NCI-H510A treated with DMSO at 0.1 percent for 48 hours (cell line): Measurements from ENCODE around the gene PSMF1.

Source experiments
- DNase-seq: peaks from one replicate; lab custom pipeline; 2025; lab: John Stamatoyannopoulos, UW

Gene PSMF1

GRCh38 chr20:1190847-1191246 is 72.4 kb downstream of the PSMF1 start:
- DNase-seq, result no peak

GRCh38 chr20:1191299-1191698 is 72.9 kb downstream of the PSMF1 start:
- DNase-seq, result no peak

GRCh38 chr20:1195226-1195625 is 76.8 kb downstream of the PSMF1 start:
- DNase-seq, result no peak

DNA sequence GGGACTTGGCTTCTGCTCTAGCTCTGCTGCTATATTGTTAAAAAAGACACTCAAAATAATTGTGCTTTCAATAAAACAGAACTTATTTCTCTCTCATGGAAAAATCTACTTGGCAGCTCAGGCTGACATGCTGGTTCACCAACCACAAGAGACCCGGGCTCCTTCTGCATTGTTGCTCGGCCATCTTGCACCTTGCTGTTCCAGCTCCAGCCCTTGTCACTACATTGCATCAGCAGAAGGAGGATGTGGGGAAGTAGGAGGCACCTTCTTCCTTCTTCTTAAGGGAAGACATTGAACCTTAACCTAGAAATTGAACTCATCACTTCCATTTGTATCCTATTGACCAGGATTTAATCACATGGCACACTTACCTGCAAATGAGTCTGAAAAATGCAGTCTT is 78.2 kb downstream of the PSMF1 start:
- DNase-seq, result no peak

DNA sequence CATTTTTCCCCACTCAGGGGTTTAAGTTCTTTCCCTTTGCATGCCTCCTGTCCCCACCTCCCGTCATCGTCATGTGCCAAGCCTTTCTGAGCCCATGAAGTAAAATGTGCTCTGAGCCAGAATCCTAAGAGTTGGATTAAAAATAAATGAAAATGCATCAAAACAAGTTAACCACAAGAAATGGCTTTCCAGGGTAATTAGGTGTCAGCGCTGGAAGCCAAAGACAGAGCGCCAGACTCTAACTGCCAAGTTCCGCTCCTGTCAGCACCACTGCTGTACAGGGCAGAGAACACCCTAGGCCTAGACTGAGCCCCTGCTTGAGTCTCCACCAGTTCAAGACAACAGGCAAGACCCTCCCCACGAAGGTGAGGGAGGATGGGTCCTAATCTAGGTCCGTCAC is 79.4 kb downstream of the PSMF1 start:
- DNase-seq, result no peak

- DNase-seq, result no peak
Measured at GRCh38 chr20:1198751-1199150, 80.3 kb downstream of the PSMF1 start.

- DNase-seq, result no peak
Measured at GRCh38 chr20:1199212-1199873, 80.9 kb downstream of the PSMF1 start.

- DNase-seq, result no peak
Measured at GRCh38 chr20:1199964-1200363, 81.6 kb downstream of the PSMF1 start.

DNA sequence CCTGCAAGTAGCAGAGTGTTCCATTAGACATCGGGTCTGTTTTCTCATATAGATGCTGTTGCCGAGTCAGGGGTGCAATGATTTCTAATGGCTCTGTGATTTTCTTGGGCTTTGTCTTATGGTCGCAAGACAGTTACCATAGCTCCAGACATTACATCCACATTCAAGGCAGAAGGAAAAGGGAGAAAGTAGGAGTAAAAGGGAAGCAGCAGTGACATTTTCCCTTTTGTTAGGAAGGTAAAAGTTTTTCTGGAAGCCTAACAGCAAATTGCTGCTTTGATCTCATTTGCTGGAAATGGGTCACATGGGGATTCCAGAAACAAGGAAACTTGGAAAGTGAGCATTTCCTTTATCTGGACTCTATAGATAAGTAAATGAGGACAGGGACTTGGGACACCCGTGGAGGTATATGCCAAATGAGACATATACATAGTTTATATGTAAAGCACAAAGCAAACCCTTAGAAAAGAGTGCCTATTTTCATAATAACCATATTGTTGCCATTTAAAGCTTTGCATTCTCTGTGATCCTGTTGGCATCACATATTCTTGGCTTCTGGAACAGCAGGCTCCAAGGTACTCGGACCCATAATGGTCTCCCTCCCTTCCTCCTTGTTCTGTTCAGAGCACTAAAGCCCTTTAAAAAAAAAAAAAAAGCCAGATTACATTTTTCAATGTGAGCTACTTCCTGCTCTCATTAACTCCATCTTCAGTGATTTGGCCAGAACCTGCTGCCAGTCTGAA is 84.5 kb downstream of the PSMF1 start, which contains the start of gene C20orf202:
Gene C20orf202 (plus strand): TSS at position 693 of the 743 bp plus-strand sequence. CDS start 132 bp downstream, outside the sequence.
- no peak for DNase-seq

GRCh38 chr20:1203630-1204029 is 85.2 kb downstream of the PSMF1 start:
- no peak for DNase-seq

DNA sequence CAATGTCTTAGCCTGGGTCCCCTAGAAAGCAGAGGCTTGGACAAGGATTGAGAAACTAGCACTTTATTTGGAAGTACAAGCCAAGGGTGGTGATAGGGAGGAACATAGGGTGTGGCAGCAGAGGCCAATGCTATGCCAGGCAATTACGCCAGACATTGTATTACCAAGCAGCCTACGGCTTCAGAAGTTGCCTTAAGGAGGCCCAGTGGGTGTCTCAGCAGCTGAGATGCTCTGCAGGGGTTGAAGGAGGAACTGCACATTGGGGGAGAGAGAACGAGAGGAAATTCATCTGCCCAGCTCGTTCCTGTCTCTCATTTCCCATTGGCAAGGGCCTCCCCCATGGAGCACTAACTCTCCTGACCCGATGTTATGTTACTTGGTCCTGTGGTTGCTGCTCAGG is 85.7 kb downstream of the PSMF1 start:
- no peak for DNase-seq

DNA sequence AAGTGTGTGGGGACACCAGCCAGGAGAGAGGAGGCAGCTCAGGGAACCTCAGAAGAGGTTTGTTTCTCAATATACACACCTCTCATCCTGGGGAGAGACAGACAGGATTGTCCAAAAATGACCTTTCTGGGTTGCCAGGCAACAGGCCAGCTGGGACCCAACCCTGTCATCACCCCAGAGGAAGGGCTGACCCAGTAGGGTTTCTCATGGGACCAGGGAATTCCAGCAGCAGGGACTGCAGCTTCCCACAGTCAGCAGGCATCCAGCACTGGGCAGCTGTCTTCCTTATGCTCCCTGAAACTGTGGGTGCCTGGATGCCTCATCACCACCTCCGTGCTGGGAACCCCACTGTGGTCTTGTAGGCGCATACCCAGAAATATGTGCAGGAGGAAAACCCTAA is 86.2 kb downstream of the PSMF1 start:
- no peak for DNase-seq

DNA sequence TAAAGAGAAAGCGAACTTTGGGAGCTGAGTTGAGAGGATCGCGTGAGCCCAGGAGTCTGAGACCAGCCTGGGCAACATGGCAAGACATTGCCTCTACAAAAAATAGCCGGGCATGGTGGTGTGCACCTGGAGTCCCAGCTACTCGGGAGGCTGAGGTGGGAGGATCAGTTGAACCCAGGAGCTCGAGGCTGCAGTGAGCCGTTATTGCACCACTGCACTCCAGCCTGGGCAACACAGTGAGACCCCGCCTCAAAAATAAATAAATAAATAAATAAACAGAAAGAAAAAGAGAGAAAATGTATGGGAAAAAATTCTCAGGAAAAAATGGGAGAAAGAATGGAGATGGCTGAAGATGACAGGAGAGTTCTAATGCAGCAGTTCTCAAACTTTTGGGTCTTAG is 87.4 kb downstream of the PSMF1 start:
- DNase-seq, result no peak

GRCh38 chr20:1206366-1207148 is 88.2 kb downstream of the PSMF1 start:
- no peak for DNase-seq

DNA sequence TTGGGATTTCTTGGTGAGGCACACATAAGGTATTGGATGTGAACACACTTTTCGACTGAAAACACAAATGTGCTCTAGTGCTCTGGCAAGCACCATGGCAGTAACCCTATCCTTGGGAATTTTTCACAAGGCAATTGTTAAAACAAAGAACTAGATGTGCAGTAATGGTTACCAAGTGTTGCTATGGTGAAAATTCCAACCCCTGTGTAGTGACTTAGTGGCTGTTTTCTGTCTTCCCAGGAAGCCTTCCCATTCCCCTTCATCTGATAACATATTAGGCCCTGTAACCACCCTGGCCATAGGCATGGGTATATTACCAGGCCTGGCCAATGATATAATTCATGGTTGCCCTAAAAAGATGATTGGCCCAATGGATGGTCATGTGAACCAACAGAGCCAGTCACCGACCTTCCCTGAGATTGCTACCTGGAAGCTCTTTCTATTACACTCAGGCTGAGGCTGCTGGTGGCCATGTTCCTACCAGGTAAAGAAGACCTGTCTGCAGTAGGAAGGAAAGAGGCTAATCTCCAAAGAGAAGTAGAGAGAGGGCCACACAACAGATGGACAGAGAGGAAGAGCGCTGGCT is 89.0 kb downstream of the PSMF1 start:
- DNase-seq, result no peak

DNA sequence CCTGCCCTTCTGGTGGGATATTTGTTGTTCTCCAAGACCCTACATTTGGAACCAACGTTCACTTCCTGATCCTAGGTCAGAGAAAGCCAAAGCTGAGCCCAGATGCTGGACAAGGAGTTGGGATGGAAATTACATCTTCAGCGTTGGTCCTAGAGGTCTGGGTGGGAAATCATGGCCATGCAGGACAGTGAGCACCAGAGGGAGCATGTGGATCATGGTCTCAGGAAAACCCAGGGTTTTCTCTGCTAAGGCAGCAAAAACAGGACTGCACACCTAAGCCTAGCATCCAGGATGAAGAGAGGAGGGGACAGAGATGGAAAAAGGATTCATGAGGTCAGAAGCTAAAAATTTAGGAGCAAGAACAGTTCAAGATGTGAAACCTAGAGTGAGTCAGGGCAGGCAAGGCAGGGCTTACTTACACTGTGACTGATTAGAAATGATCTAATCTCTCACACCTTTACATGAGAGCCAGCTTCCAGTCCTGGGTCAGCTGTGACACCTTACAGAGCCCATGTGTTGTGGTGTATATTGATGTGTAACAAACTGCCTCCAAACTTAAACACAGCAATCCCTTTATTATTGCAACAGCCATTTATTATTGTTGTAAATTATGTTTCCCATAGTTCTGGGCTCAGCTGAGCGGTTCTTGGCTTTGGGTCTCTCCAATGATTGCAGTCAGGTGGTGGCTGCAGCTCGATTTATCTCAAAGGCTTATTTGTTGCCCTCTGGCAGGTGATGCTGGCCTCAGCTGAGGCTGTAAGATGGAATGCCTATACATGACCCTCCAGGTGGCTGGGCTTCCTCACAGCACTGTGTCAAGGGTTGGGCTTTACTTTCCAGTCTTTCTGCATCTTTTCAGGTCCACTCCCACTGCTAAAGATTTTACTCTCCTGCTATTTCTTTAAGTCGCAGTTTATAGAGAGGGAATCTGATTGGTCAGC is 91.3 kb downstream of the PSMF1 start:
- no peak for DNase-seq

- DNase-seq, result no peak
Measured at GRCh38 chr20:1210501-1210900, 92.1 kb downstream of the PSMF1 start.

GRCh38 chr20:1212023-1212422 is 93.6 kb downstream of the PSMF1 start:
- no peak for DNase-seq

GRCh38 chr20:1212607-1213396 is 94.4 kb downstream of the PSMF1 start:
- DNase-seq, result peak; percentile 85

DNA sequence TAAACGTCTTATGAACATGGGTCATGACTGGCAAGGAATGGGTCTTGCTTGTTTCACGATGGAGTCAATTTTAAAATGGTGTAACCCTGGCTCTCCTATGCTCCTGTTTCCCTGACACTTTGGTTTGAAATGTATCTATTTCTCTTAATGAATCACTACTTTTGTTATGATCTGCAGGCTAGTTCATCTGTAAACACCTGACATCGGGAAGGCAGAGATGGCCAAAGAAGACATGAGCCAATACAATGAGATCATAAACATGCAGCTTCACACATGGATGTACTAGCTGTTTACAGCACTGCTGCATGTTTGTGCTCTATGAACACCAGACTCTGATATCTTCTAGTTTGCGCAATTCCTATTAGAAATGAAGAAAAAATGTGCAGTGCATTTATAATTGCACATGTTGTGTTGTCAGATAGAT is 96.4 kb downstream of the PSMF1 start:
- no peak for DNase-seq
